ENCODE measurements around the gene DCUN1D3. TPM values are rescaled to one million over a fixed set of nuclear protein-coding genes. Genes with fewer than 3 reads are reported as not detected.
"Not testable (repeated sequence)": the region's sequence is repeated elsewhere in the genome, so short reads cannot be mapped to it uniquely, and the experiment has no call there.

DCUN1D3 gene
- total RNA-seq, 1 donor from 2014 or later = 30.7 TPM

DNA sequence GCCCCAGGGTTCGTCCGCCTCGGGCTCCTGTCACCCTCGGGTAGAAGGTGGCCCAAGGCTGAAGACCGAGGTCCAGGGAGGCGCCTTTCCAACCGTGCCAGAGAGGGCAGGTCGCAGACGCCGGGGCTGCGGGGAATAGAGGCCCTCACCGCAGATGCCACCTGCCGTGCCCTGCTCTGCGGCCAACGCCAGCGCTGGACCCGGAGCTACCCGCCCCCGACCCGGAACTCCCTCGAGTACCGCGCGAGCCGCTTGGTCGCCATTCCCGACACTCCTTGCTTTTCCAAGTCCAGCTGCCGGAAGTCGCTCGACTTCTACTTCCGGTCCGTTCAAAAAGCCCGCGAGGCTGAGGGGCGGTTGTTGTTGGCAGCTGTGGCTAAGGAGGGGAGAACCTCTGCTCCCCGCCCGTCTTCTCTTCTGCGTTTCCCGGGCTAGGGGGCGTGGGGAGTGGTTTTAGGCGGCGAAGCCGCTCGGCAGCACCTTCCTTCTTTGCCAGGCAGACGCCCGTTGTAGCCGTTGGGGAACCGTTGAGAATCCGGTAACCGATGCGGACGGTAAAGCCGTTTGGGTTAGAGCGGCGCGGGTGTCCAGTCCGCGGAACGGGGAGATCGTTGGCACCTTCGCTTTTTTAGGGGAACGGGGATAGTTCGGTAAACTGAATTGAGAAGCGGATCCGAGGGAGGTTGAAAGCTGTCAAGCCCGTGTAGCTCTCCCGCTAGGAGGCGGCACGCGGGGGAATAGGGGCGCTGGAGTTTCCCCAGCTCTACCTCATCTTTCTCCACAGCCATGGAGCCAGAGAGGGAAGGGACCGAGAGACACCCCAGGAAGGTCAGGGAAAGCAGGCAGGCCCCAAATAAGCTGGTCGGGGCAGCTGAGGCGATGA, 93.7 kb downstream of the DCUN1D3 start, which contains the start of the genes ERI2 and REXO5:
Gene ERI2 (minus strand): TSS at position 305 of the 883 bp plus-strand sequence. CDS start 42 bp downstream, at position 263.
Gene REXO5 (plus strand): TSS at position 360 of the 883 bp plus-strand sequence. CDS start 427 bp downstream, at position 787.
- peak; percentile 98 for ATAC-seq
- intact Hi-C loops (cut with DNase I) = no loop called here
- DNase-seq (ENCODE audit: low spot score) = peak; percentile 92

DNA sequence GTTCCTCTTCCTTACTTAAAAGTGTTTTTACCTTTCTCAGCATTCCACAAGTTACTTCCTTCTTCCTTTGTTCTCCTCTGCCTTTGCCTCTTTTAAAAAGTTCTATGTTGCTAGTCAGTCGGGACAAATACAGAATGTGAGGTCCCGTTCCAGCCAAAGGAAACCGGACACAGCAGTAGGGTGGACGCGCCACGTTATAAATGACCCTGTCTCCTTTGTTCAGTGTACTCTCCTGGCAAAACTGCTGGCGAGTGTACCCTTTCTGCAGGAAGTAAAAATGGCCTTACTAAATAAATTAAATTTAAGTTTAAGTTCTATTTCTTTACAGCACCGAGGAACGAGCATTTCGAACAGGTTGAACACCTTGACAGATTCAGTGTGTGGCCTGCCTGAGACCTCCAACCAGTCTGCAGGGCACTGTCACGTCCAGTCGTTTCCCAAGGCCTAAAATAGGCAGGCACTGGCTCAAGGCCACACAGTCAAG, 94.4 kb downstream of the DCUN1D3 start:
- ATAC-seq; intact Hi-C loops (cut with DNase I); DNase-seq (ENCODE audit: low spot score): not testable (repeated sequence)

Other genes starting within 250 kb of the DCUN1D3 start
- not detected for gene ACSM1, start 202.7 kb downstream of the DCUN1D3 start, total RNA-seq
- gene THUMPD1, start 158.5 kb downstream of the DCUN1D3 start, total RNA-seq = 32.1 TPM
- gene ACSM3, start 136.3 kb downstream of the DCUN1D3 start, total RNA-seq = 2.8 TPM
- gene ERI2, start 93.9 kb downstream of the DCUN1D3 start, total RNA-seq = 16.5 TPM
- 2.5 TPM for gene REXO5, start 93.8 kb downstream of the DCUN1D3 start, total RNA-seq
- 25.6 TPM for gene LYRM1, start 413 bp upstream of the DCUN1D3 start, total RNA-seq